ENCODE results near the gene STRA8.

The STRA8 gene

GRCh38 chr7:135245226-135246190, 11.9 kb downstream of the STRA8 start:
- no peak for DNase-seq (ENCODE audit: low read depth)
- no peak overlapping the region for H3K4me3 ChIP-seq (ENCODE audit: low read depth, low read length)
- no peak for TF ChIP-seq CTCF (IDR thresholded peaks at IDR 0.05; ENCODE audit: control insufficient read depth, extremely low read depth, insufficient read depth)

GRCh38 chr7:135246191-135246825, 12.7 kb downstream of the STRA8 start:
- H3K4me3 ChIP-seq (ENCODE audit: low read depth, low read length) = no peak overlapping the region
- DNase-seq (ENCODE audit: low read depth) = no peak
- TF ChIP-seq CTCF (IDR thresholded peaks at IDR 0.05; ENCODE audit: control insufficient read depth, extremely low read depth, insufficient read depth) = no peak

GRCh38 chr7:135247746-135248471, 14.3 kb downstream of the STRA8 start:
- no peak for TF ChIP-seq CTCF (IDR thresholded peaks at IDR 0.05; ENCODE audit: control insufficient read depth, extremely low read depth, insufficient read depth)
- H3K4me3 ChIP-seq (ENCODE audit: low read depth, low read length) = no peak overlapping the region
- no peak for DNase-seq (ENCODE audit: low read depth)

- no peak for TF ChIP-seq CTCF (IDR thresholded peaks at IDR 0.05; ENCODE audit: control insufficient read depth, extremely low read depth, insufficient read depth)
- H3K4me3 ChIP-seq (ENCODE audit: low read depth, low read length) = no peak overlapping the region
- no peak for DNase-seq (ENCODE audit: low read depth)
Measured at GRCh38 chr7:135248546-135248945, 14.9 kb downstream of the STRA8 start.

GRCh38 chr7:135251496-135252391, 18.1 kb downstream of the STRA8 start:
- H3K4me3 ChIP-seq (ENCODE audit: low read depth, low read length) = no peak overlapping the region
- DNase-seq (ENCODE audit: low read depth) = no peak
- no peak for TF ChIP-seq CTCF (IDR thresholded peaks at IDR 0.05; ENCODE audit: control insufficient read depth, extremely low read depth, insufficient read depth)
